Activated CD8-positive, alpha-beta memory T cell treated with anti-CD3 and anti-CD28 coated beads, Interleukin-2, amount 10 ng/mL, durations not matched to agents 7 days and 5 days (primary cell): ENCODE data around the gene CD58. TPM values are rescaled to one million over a fixed set of nuclear protein-coding genes. Genes with fewer than 3 reads are reported as not detected.

ENCODE experiments used
- ATAC-seq: fragments of 150-1000 bp; cut with Tn5 transposase; one replicate; pipeline ENCODE4 v1.10.0; 2021; ENCODE audit warnings: moderate library complexity
- CTCF ChIA-PET: fragments of 350-600 bp; sonication (Branson Sonifier 250); formaldehyde crosslinking; loops from one replicate; lab custom pipeline; 2021; ENCODE audit warnings: antibody characterized with exemption; lab: Charles Lee
- DNase-seq: peaks from one replicate; pipeline ENCODE4 v3.0.0-alpha.2; 2020
- H3K27ac Mint-ChIP-seq: one replicate; pipeline ENCODE4 v1.8.0; 2021; ENCODE audit warnings: mild to moderate bottlenecking, mixed read lengths
- H3K27me3 Mint-ChIP-seq: one replicate; pipeline ENCODE4 v1.8.0; 2021; ENCODE audit warnings: mixed read lengths
- H3K36me3 Mint-ChIP-seq: one replicate; pipeline ENCODE4 v1.8.0; 2021; ENCODE audit warnings: mild to moderate bottlenecking, mixed read lengths
- H3K4me1 Mint-ChIP-seq: one replicate; pipeline ENCODE4 v1.8.0; 2021; ENCODE audit warnings: mixed read lengths
- H3K4me3 Mint-ChIP-seq: one replicate; pipeline ENCODE4 v1.8.0; 2021; ENCODE audit warnings: mild to moderate bottlenecking, moderate library complexity, mixed read lengths
- H3K9me3 Mint-ChIP-seq: one replicate; pipeline ENCODE4 v1.8.0; 2022; ENCODE audit warnings: low read depth, mixed read lengths
- microRNA-seq: library from miRNA; unstranded; fragments of <30 nt; microRNA quantifications from one replicate; pipeline ENCODE4 v1.2.0, GENCODE V29; 2022
- total RNA-seq, 2 experiments: library from RNA; stranded (reverse); gene quantifications; one replicate each; pipeline ENCODE4 v1.2.3, GENCODE V29; 2021

The CD58 gene
- total RNA-seq, 2 experiments from 2014 or later: 54.0 to 56.9 TPM

DNA sequence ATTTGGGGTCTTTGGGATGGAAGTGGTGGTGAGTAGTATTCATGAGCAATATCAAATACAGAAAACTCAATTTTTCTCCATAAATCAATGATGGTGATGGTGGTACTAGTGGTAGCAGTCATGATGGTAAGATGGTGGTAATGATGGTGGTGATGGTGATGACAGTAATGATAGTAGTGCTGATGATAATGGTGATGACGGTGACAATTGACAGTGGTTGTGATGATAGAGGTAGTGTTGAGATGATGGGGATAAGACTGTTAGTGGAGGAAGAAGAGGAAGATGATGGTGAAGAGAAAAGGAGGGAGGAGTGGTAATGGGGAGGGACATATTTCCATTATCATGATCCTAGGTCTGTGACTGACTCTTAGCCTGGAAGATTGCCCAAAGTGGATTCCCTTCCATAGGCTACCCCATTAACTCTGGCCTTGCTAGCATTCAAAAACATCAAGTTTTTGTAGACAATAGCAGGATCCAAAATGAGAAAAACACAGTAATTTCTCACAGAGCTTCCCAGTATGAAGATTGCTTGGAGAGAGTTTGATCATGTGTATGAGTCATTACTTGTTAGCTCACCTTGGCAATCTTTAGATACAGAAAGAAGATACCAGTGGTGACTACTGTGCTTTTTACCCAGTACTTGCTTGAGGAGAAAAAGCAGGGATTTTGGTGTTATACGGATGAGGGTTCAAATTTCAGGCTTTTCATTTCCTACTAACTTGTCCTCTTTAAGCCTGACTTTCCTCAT lies 103.8 kb downstream of the CD58 start:
- H3K27me3 Mint-ChIP-seq: peaks cover 8% of the 10 kb centered on the region
- no peaks in the 10 kb centered on the region for H3K4me1 Mint-ChIP-seq
- no peaks in the 10 kb centered on the region for H3K9me3 Mint-ChIP-seq
- no peaks in the 10 kb centered on the region for H3K36me3 Mint-ChIP-seq
- no peak overlapping the region for H3K27ac Mint-ChIP-seq
- CTCF ChIA-PET: interaction anchor here (1.6 kb wide), 1 partner anchor 18 kb away, joined by 6 read pairs; no protein-coding TSS in a partner anchor
- H3K4me3 Mint-ChIP-seq: no peak overlapping the region
- ATAC-seq (no peak), DNase-seq (no peak)

DNA sequence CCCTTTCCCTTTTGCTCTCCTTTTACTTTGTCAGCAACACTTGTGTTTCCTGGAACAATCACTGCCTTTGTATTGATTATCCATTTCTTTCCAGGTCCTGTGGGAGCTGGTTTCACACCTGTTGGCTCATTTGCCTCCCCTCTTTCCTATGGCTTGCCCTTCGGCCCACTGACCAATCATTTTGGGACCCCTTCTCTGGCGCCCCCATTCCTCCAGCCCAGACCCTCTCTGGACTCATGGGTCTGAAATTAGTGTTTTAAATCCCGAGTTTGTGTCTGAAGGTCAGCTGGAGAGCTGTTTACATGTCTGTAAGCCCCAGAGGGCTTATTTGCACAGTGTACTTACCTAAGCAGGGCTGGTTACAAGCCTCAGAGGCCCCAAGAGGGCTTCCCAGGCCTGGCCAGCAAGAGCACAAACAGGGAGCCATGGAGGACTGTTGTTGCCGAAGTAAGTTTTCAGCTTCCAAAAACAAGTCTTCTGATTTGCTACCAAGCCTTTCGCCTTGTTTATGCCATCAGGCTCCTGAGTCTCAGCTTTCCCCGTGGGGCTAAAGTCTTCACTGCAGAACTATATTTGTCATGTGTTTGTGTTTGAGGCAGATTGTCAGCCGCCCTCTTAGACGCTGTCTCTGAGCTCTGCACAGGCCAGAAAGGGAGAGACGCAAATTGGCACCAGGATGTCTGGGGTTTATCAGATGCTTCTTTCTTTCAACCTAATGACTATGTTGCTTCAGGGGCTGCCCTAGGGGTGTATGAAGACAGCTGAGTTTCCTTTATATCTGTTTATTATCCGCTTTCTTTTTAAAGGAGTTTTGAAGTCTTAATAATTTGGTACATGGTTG lies 104.8 kb downstream of the CD58 start:
- DNase-seq: no peak
- no peak for ATAC-seq
- CTCF ChIA-PET: interaction anchor here (1.6 kb wide), 1 partner anchor 19 kb away, joined by 6 read pairs; no protein-coding TSS in a partner anchor
- no peaks in the 10 kb centered on the region for H3K36me3 Mint-ChIP-seq
- no peaks in the 10 kb centered on the region for H3K4me1 Mint-ChIP-seq
- H3K9me3 Mint-ChIP-seq: no peaks in the 10 kb centered on the region
- H3K4me3 Mint-ChIP-seq: no peak overlapping the region
- peaks cover 8% of the 10 kb centered on the region for H3K27me3 Mint-ChIP-seq
- no peak overlapping the region for H3K27ac Mint-ChIP-seq

DNA sequence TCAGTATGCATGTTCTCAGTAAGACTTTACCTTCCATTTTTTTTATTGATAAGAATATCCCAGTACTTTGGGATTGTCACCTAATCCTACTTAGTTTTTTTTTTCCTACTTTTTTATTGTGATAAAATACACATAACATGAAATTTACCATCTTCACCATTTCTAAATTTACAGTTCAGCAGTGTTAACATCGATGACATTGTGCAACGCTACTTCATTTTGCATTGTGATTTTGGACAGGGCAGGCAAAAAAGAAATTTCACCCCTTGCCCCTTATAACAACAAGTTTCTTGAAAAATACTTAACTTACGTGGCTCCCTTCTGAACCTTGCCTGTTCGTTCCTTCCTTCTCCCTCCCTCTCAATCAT lies 105.4 kb downstream of the CD58 start:
- Mint-ChIP-seq H3K4me3 (no peak overlapping the region), H3K27me3 (peaks cover 8% of the 10 kb centered on the region), H3K36me3 (no peaks in the 10 kb centered on the region), H3K4me1 (no peaks in the 10 kb centered on the region), H3K9me3 (no peaks in the 10 kb centered on the region), H3K27ac (no peak overlapping the region)
- ATAC-seq (no peak), DNase-seq (no peak)
- CTCF ChIA-PET: no interaction called here

Small RNA genes within 50 kb of the gene (microRNA-seq; reads per million reads assigned to microRNA genes)
- gene MIR548AC: not detected

Other genes with a start within 250 kb of the CD58 start
- 100 to 1,000 TPM; 169 to 206 TPM for gene ATP1A1, start 197.8 kb downstream of the CD58 start, total RNA-seq
- gene IGSF3, start 96.7 kb upstream of the CD58 start, total RNA-seq: under 1 TPM; 0.03 to 0.91 TPM
- 100 to 1,000 TPM; 278 to 444 TPM for gene CD2, start 183.4 kb upstream of the CD58 start, total RNA-seq